HG03575 (cell line): Measurements from ENCODE around the gene GSTM4.
A peak's percentile ranks its signal among the peaks of the same experiment; 100 is the strongest.
"Not testable (repeated sequence)": the region's sequence is repeated elsewhere in the genome, so short reads cannot be mapped to it uniquely, and the experiment has no call there.

Source experiments
- ATAC-seq: cut with Tn5 transposase; IDR thresholded peaks from one replicate; pipeline ENCODE4 v1.9.1; 2021; ENCODE audit not compliant: unreplicated experiment, insufficient number of reproducible peaks, low FRiP score; ENCODE audit errors: extremely low read depth

GSTM4 gene

DNA sequence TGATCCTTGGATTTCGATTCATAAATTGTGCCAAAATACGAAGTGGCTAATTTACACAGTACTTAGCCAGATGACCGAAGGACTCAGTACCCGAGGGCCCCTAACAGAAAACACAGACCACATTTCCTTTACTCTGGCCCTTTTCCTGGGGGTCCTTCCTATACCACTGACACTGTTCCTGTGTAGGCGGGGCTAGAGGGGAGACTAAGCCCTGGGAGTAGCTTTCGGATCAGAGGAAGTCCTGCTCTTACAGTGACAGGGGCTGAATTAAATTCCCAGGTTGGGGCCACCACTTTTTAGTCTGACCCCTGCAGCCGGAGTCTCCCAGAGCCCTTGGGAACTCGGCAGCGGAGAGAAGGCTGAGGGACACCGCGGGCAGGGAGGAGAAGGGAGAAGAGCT lies 31.2 kb downstream of the GSTM4 start:
- ATAC-seq, result not testable (repeated sequence)

- ATAC-seq, result peak; percentile 64
Observed at GRCh38 chr1:109687641-109688499, 32.0 kb downstream of the GSTM4 start, which contains the start of gene GSTM1. Gene GSTM1, plus strand, starts transcription at chr1:109687817. Its CDS starts 57 bp downstream, at chr1:109687874.

DNA sequence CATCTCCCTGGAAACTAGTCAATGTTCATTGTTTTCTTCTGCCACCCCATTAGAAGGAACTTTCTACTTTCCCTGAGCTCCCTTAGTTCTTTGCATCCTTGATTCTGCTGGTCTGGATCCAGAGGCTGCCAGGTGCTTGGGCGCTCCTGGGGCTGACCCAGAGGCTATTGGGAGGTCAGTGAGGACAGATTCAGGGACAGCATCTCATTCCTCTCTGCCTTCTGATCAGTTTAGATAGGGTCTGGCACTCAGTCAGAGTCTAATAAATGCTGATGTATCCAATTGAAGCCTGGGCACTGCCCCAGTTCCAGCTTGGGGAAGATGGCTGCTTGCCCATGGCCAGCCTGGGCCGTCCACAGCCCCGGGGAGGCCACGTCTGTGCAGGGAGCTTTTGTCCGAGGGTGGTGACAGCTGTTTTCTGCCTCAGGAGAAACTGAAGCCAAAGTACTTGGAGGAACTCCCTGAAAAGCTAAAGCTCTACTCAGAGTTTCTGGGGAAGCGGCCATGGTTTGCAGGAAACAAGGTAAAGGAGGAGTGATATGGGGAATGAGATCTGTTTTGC lies 34.0 kb downstream of the GSTM4 start:
- no peak for ATAC-seq

GRCh38 chr1:109691759-109692158 lies 35.9 kb downstream of the GSTM4 start:
- no peak for ATAC-seq

GRCh38 chr1:109694400-109694799 lies 38.5 kb downstream of the GSTM4 start:
- not testable (repeated sequence) for ATAC-seq

DNA sequence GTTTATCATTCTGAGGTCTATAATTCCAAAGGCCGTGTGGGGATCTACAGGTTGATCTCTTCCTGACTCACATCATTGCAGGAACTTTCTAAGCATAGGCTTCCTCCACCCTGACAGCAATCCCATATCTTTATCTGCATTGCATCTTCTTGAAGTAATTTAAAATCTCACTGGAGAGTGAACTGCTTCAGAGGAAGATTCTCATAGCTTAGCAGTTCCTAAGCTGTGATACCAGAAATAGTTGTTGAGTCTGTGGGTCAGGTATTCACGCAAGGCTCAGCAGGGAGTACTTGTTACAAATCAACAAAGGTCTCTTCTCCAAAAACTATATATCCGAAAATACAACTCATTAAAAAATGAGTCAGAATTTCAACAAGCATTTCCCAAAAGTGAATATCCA lies 39.2 kb downstream of the GSTM4 start:
- not testable (repeated sequence) for ATAC-seq

GRCh38 chr1:109697066-109697465 lies 41.2 kb downstream of the GSTM4 start:
- no peak for ATAC-seq

DNA sequence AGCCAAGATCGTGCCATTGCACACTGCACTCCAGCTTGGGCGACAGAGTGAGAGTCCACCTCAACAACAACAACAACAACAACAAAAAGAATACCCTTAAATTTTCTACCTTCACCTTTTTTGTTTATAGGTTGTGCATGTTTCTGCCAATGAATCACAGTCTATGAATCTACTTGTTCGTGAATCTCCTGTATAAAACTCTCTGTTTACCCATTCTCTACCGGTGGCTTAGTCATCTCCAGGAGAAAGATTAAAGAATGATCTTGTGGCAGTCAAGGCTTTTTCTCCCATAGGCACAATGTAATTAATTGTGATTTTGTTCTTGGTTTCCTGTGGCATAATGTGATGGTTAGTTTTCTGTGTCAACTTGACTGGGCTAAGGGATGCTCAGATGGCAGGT lies 42.0 kb downstream of the GSTM4 start:
- not testable (repeated sequence) for ATAC-seq

GRCh38 chr1:109702940-109703339 lies 47.0 kb downstream of the GSTM4 start:
- not testable (repeated sequence) for ATAC-seq

- no peak for ATAC-seq
Observed at GRCh38 chr1:109704173-109704572, 48.3 kb downstream of the GSTM4 start.

DNA sequence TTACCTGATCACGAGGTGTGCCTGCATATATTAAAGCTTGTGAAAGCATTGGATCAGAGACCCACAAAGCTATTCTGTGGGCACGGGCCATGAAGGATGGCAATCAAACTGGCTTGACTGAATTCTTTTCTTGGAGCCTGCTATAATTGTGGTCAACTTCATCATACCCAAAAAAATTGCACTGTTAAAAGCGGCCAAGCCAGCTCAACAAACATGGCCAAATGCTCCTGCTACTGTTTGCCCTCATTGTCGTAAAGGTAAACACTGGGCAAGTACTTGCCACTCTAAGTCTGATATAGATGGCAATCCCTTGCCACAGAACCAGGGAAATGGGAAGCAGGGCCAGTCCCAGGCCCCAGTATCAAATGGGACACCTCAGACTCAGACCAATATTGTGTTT lies 49.5 kb downstream of the GSTM4 start:
- ATAC-seq, result no peak

DNA sequence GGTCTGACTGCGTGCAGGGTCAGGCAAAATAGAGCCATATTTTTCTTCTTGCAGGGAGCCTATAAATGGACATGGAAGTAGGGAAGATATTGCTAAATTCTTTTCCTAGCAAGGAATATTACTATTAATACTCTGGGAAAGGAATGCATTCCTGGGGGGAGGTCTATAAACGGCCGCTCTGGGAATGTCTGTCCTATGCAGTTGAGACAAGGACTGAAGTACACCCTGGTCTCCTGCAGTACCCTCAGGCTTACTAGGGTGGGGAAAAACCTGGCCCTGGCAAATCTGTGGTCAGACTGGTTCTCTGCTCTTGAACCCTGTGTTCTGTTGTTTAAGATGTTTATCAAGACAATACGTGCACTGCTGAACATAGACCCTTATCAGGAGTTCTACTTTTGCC lies 53.0 kb downstream of the GSTM4 start:
- not testable (repeated sequence) for ATAC-seq

DNA sequence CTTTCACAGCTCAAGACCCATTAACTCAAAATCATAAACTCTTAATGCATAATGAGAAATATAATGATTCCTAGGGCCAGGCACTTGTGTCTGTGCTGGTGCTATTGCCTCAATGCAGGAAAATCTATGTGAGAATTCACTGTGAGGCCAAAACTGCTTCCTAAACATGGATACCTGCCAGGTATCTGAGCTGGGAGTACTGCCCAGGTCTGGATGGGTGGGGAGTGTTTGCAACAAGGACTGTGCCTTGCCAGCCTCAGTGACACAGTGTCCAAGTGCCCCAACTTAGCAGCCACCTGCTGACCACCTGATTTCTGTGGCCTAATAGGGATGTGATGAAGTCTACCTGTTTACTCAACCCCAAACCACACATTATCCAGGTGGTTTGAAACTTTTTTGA lies 53.9 kb downstream of the GSTM4 start:
- not testable (repeated sequence) for ATAC-seq
